ENCODE results near the gene HPS4. TPM values are rescaled to one million over a fixed set of nuclear protein-coding genes. Genes with fewer than 3 reads are reported as not detected.
"Not testable (repeated sequence)": the region's sequence is repeated elsewhere in the genome, so short reads cannot be mapped to it uniquely, and the experiment has no call there.

Gene HPS4
- total RNA-seq, 1 experiment from 2014 or later = 32.7 TPM

DNA sequence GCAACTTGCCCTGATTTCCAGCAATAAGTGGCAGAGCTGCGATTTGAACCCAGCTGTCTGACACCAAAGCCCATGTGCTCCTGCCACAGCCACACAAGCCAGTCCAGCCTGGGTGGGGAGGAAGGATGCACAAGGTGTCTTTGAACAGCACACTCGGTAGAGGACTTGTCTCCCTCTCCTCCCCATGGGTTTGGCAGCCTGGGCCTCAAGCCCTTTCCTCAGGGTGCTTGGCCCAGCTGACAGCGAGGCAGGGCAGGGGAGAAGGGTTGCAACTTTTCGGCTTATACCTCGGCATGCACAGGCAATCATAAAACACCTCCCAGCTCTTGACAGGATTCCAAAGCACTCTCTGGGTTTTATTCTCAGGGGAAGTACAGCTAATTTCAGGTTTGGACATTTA lies 35.2 kb downstream of the HPS4 start:
- no peak for DNase-seq (ENCODE audit: low spot score)
- in situ Hi-C loops (cut with HindIII; ENCODE audit: low sequenced_read_pairs) = no loop called here

DNA sequence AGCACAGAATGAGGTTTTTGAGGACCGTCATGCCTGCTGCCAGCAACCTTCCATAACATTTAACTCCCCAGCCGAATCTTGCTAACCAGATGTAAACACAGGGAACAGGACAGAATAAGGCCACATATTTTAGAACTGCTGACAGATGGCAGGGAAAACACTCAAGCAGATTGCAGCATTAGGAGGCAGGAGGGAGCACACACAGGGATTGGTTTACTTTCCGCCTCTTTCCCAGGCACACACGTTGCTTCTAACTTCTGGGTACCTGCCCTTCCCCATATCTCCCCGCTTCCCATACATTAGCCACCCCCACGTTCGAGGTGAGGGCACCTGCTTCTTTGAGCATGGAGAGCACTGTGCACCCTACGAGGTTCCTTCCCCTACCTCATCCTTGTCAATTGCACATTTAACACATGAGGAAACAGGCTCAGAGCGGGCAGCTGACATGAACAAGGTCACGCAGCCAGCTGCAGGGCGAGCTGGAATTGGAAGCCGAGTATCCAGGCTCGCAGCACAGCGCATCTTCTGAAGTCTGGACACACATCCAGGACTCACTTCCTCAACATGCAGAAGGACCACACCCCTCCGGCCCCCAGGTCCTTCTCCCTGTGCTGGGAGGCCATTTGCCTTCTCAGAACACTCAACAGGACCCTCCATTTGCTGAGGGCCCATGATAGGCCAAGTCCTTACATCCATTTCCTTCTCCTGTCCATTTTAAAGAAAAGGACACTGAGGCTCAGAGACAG lies 35.8 kb downstream of the HPS4 start:
- DNase-seq (ENCODE audit: low spot score) = peak; percentile 92
- in situ Hi-C loops (cut with HindIII; ENCODE audit: low sequenced_read_pairs) = no loop called here

DNA sequence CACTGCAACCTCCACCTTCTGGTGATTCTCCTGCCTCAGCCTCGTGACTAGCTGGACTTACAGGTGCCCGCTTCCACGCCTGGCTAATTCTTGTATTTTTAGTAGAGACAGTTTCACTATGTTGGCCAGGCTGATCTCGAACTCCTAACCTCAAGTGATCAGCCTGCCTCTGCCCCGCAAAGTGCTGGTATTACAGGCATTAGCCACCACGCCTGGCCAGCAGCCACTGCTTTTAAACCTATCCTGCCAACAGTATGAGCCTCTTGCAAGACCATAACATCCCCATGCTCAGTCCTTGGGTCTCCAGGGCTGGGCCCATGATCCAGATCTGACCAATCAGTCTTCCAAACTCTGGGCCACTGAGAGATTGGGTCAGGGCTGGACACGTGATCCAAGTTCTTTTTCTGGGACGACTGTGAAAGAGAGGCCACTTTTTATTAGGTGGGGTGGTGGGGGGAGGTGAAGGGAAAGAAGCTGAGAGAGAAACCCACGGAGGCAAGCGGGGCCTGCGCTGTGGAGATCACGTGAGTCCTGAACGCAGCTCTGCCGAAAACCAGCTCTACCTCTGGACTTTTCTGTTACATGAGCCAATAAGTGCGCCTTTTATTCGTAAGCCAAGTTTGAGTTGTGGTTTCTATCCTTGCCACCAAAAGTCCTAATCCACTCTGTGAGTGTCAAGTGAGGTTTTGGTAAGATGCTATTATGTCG lies 36.6 kb downstream of the HPS4 start:
- DNase-seq (ENCODE audit: low spot score) = no peak
- in situ Hi-C loops (cut with HindIII; ENCODE audit: low sequenced_read_pairs) = no loop called here

DNA sequence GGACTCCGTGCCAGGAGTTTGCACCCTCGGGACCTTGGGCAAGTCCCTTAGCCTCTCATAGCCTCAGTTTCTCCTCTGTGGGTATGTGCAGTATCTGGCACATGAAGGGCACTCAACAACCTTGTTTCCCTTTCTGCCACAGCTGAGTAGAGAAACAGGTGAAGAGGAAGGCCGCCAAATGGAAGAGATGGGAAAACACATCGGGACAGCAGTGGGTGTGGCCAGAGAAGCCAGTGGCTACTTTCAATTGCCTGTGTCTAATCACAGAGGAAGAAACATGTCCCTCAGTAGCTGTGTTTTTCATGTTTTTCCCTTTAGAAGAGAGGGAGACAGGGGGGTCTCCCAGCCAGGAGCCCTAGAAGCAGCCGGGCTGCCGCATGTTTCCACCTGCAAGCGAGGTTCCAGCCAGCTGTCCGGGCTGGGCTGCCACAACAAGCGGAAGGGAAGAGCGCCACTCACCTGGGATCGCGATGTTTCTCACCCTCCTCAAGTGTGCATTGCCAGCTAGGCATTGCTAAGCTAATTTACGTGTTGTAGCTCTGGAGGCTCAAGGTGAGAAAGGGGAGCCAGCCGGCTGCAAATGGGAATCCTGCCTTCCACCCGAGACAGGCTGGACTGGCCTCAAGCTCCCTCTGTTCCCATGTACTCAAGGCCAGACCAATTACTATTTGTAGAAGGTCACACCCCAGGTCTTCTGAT lies 37.9 kb downstream of the HPS4 start:
- peak; percentile 73 for DNase-seq (ENCODE audit: low spot score)
- in situ Hi-C loops (cut with HindIII; ENCODE audit: low sequenced_read_pairs) = no loop called here

DNA sequence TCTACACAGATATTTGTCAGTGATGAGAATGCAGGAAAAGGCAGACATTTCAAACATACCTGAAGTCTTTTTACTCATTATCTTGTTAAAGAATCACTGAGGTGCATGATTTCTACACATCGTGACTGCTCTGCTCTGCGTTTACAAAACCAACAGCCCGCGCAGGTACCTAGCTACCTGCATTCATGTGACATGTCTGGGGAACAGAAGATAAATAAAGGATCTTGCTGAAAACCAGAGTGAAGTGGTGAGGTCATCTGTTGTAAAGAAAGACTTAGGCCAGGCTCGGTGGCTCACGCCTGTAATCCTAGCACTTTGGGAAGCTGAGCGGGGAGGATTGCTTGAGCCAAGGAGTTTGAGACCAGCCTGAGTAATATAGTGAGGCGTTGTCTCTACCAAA lies 38.8 kb downstream of the HPS4 start:
- peak; percentile 18 for DNase-seq (ENCODE audit: low spot score)
- in situ Hi-C loops (cut with HindIII; ENCODE audit: low sequenced_read_pairs) = no loop called here

DNA sequence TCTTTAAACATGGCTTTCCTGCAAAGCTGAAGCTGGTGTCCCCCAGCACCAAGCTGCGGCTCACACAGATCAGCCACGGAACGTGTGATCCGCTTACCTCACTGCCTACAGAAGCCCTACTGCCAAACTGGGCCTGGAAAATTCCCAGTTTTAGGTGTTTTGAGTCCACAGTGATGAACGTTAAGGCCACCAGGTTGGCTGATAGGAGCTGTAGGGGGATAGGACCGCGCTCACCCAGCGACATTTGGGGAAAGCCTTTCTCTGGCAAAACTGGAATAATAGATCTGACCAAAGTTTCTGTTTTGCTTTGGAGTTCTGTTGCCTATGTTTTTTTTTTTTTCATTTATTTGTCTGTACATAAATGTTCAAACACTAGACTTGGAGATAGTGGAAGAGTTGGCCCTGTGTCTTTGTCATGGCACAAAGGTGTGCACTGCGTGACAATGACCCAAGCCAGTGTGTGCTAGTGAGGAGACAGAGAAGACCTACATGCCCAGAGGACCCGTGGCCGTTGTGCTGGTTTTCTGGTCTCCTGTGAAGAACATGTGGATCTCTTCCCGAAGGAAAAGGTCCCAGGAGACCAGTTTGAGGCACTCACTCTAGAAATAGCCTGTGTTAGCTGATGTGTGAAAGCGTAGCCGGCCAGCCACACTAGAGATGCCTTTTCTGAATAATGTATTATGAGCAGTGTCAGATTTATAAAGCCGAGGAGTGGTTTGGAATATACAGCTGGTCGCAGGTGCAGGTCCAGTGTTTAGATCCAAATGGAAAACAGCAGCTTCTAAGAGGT lies 39.5 kb downstream of the HPS4 start:
- in situ Hi-C loops (cut with HindIII; ENCODE audit: low sequenced_read_pairs) = no loop called here

DNA sequence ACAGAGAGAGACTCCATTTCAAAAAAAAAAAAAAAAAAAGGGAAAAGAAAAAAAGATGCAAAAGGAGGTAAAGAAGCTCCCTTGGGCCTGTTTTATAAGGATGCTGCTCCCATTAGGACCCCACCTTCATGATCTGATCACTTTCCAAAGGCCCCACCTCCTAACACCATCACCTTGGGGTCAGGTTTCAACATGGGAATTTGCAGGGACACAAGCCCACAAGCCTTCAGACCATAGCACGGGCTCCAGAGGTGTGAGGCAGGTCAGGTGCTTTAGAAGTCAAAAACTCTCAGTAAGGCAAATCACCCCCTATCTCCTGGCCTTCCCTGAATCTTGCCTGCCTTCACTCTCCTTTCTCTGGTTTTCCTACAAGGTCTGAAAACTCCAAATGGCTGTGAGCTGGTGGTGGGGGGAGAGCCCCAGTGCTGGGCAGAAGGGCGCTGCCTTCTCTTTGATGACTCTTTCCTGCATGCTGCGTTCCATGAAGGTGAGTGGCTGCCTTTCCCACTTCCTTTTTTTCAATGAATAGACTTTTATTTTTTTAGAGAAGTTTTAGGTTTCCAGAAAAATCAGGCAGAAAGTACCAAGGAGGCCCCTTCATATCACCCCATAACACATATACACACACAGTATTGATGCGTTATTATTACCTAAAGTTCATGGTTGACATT lies 41.4 kb downstream of the HPS4 start:
- DNase-seq (ENCODE audit: low spot score) = no peak
- in situ Hi-C loops (cut with HindIII; ENCODE audit: low sequenced_read_pairs) = no loop called here

More for the DNA sequence above, 39.5 kb downstream of the HPS4 start:
- peak; percentile 42 for DNase-seq (ENCODE audit: low spot score)

DNA sequence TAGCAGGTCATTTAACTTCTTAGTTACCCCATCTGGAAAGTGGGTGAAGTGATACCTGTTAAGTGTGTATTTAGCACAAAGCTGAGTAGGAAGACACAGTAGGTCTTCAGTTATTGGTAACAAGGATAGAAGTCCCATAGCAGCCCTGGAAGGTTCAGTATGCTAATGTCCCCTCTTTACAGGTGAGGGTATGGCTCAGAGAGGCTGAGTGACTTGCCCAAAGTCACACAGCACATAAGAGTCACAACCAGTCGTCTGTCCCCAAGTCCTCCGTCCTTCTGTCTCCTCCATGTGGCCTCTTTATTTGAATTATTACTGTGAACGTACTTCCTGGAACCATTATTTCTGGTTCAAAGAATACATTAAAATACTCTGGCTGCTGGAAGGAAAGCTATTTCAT lies 44.0 kb downstream of the HPS4 start:
- DNase-seq (ENCODE audit: low spot score) = no peak
- in situ Hi-C loops (cut with HindIII; ENCODE audit: low sequenced_read_pairs) = no loop called here

DNA sequence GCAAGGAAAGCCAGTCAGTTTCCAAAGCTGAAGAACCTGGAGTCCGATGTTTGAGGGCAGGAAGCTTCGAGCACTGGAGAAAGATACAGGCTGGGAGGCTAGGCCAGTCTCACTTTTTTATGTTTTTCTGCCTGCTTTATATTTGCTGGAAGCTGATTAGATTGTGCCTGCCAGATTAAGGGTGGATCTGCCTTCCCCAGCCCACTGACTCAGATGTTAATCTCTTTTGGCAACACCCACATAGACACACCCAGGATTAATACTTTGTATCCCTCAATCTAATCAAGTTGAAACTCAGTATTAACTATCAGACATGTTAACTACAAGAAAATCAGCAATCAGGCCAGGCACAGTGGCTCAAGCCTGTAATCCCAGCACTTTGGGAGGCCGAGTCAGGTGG lies 44.8 kb downstream of the HPS4 start:
- in situ Hi-C loops (cut with HindIII; ENCODE audit: low sequenced_read_pairs) = not testable (repeated sequence)

DNA sequence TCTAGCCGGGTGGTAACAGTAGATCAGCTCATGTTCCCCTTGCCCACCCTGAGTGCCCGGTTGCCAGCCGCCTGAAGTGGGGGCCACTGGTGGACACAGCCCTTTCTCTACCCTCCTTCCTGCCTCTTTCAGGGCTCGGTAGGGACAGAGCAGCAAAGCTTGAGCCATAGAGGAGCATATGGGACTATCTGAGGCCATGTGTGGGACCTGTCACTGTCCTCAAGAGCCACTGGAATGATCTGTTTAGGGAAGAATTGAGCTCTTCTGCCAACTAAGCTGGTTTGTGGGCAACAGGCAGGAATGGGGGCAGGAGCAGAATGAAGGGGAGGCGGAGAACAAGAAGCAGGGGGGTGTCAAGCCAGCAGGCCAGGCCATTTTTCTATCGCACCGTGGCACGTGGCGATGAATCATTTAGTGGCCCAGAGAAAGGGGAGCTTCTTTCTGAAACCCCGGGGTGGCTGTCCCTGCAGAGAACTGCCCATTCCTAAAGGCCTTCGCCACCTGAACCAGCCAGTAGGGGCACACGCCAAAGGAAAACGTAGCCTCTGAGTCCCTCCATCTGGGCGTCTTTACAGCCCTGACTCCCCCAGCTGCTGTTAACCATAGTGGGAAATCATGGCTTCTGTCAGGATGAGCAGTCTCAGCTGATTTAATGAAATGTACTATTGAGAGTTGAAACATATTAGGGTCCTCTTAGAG lies 45.7 kb downstream of the HPS4 start:
- in situ Hi-C loops (cut with HindIII; ENCODE audit: low sequenced_read_pairs) = no loop called here
- DNase-seq (ENCODE audit: low spot score) = no peak

More for the DNA sequence above, 44.8 kb downstream of the HPS4 start:
- DNase-seq (ENCODE audit: low spot score) = not testable (repeated sequence)

DNA sequence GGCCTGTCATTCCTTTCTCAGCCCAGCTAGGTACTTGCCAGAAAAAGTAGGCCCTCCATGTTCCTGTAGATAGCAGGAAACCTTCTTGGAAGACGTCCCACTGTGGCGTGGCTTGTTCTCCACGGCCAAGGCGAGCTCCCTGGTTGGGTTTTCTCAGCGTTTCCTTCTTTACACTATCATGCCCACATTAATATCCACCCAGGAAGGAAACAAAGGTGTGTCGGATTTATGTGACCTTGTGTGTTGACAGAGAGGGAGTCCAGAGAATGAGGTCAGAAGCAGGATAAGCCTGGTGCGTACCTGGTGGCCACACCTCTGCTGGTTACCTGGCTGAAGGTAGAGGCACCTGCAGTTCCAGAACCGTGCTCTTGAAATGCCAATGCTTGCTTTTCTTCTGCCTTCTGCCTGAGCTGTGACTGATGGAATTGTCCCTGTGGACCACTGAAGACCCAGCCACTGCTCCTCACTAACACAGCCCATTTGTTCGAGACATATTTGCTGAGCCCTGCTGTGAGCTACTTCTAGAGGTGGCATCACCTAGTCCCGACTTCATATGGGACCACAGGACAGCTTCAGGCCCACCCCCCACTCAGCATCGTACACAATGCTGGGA lies 46.6 kb downstream of the HPS4 start:
- in situ Hi-C loops (cut with HindIII; ENCODE audit: low sequenced_read_pairs) = no loop called here
- peak; percentile 79 for DNase-seq (ENCODE audit: low spot score)

DNA sequence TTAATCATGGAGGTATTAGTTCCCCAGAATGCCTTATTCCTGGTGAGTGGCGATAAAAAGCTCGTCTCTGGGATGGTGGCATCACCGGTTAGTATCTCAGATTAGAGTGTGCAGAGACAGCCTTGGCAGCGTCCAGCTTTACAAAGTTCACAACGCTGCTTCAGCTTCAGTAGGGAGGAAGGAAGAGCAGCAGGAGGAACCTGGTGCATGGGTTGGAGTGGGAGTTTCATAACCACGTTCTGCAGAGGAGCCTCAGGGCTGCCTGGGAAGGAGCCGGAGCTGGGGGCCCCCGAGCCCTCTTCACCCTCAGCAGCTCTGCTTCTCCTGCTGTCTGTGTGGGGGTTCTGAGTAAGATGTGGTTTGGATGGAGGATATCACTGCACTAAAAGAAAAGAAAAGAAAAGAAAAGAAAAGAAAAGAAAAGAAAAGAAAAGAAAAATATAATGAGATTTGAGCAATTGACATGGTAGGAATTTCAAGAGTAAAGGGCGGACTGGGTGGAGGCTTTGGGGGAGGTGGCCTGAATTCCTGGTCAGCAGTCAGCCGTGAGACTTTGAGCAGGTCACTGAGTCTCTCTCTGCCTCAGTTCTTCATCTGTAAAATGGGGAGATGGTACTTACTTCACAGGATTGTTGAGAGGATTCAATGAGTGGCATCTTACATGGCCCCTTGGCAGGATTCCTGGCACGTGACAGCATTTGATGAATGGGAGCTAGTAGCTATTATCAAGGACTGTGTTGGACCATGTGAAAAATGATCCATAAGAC lies 48.1 kb downstream of the HPS4 start:
- peak; percentile 54 for DNase-seq (ENCODE audit: low spot score)
- in situ Hi-C loops (cut with HindIII; ENCODE audit: low sequenced_read_pairs) = no loop called here

DNA sequence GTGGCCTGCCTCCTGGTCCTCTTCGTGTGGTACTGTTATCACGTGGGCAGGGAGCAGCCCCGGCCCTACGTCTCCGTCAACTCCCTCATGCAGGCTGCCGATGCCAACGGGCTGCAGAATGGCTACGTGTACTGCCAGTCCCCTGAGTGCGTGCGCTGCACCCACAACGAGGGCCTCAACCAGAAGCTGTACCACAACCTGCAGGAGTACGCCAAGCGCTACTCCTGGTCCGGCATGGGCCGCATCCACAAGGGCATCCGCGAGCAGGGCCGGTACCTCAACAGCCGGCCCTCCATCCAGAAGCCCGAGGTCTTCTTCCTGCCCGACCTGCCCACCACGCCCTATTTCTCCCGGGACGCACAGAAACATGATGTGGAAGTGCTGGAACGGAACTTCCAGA lies 49.8 kb downstream of the HPS4 start:
- in situ Hi-C loops (cut with HindIII; ENCODE audit: low sequenced_read_pairs) = no loop called here
- no peak for DNase-seq (ENCODE audit: low spot score)

DNA sequence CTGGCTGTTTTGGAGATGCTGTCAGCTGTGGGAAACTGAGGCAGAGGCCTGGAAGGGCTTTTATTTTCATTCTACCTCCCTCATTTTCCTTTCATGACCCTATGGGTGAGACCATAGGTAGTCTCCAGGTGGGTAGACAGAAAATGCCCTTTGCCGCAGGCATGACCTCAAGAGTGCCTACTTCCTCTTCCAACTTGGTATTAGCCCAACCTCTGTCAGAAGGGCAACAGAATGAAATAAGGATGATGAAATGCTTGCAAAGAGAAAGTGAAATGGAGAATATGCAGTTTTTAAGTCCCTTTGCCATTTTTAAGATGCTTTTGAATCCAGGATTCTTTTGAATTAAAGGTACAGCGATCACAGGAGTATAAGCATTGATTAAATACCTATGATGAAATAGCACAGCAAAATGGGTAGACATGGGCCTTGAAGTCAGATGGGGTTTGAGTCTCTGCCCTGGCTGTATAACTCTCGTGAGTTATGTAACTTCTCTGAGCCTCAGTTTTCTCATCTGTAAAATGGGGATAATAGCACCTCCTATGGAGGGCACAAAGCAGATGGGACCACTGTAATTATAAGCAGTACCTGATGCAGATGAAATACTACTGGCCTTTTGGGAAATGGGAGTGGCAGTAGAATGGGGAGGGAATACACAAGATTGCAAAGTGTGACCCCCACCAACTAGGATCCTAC lies 50.8 kb downstream of the HPS4 start:
- DNase-seq (ENCODE audit: low spot score) = no peak
- in situ Hi-C loops (cut with HindIII; ENCODE audit: low sequenced_read_pairs) = no loop called here

DNA sequence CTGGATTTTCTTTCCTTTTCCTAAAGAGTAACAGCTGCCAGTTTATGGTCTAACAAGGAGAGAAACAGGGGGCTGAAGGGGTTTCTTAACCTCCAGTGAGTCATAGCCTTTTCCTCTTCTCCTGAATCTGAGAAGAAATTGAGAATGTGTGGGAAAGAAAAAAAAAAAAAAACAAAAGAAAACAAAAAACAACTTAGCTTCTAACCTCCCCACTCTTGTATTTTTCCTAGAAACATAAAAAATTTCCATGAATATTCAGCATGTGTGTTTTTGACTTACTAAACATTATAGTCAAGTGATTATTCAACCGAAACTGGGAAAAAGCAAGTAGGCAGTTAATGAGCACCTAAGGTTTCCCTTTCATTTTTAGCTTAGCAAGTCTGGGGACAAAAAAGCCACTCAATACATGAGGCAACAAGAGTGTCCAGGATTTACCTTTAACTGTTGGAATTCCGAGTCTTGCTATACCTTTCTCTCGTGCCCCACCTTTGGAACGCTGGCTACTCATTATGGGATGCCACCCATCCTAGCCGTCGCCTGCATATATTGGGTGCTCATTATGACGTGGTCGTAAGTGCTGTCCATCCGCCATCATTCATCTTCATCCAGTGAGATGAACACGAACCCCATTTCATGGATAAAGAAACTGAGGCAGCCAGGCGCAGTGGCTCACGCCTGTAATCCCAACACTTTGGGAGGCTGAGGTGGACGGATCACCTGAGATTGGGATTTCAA lies 52.2 kb downstream of the HPS4 start:
- DNase-seq (ENCODE audit: low spot score) = no peak
- in situ Hi-C loops (cut with HindIII; ENCODE audit: low sequenced_read_pairs) = no loop called here

DNA sequence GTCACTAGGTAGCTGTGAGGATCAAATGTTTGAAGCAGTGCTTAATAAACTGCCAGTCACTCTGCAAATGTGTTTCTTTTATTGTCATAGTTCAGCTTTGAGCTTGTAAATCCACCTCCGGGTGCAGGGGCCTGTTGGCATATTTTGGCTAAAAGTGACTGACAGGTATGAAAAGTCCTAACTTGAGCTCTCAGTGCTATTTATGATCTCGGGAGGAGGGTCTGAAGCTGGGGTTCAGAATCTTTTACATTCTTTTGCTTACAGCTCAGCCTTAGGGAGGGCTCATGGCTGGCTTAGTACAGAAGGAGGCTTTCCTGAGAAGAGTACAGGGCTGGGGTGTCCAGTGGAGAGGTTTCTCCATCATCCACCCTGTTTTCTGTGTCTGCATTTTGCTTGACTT lies 53.0 kb downstream of the HPS4 start:
- peak; percentile 42 for DNase-seq (ENCODE audit: low spot score)
- in situ Hi-C loops (cut with HindIII; ENCODE audit: low sequenced_read_pairs) = no loop called here
